NCI-H128 (cell line): Measurements from ENCODE around the gene CCDC8.
"Not testable (repeated sequence)": the region's sequence is repeated elsewhere in the genome, so short reads cannot be mapped to it uniquely, and the experiment has no call there.

ENCODE experiments used
- DNase-seq: peaks from one replicate; lab custom pipeline; 2025; ENCODE audit not compliant: unreplicated experiment; lab: John Stamatoyannopoulos, UW

The CCDC8 gene

DNA sequence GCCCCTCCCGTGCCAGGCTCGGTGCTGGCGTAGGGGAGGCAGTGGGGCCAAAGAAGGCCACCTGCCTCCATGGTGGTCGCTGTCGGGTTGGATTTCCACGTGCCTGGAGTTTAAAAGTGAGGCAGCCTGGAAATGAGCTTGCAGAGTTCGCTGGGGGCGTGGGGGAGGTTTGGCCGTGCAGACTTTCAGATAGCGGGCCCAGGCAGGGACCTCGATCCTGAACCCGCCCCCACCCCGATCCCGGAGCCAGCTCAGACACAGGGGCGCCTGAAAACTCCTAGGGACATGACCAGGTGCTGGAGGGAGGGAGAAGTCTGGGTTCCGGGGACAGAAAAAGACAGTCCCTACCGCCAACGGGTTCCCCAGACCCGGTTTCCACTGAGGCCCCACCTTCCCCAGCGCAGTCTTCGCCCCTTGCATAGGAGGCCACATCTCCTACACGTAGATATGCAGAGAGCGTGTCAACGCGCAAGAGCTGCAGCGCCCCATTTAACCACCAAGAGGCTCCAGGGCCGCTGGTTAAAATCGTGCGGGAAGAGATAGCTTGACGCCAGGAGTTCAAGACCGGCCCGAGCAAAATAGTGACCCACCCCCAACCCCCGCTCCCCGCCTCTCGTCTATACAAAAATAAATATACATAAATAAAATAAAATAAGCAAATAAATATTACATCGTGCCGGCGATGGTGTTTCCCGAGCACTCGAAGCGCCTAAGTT is 8.5 kb downstream of the CCDC8 start:
- DNase-seq: no peak

DNA sequence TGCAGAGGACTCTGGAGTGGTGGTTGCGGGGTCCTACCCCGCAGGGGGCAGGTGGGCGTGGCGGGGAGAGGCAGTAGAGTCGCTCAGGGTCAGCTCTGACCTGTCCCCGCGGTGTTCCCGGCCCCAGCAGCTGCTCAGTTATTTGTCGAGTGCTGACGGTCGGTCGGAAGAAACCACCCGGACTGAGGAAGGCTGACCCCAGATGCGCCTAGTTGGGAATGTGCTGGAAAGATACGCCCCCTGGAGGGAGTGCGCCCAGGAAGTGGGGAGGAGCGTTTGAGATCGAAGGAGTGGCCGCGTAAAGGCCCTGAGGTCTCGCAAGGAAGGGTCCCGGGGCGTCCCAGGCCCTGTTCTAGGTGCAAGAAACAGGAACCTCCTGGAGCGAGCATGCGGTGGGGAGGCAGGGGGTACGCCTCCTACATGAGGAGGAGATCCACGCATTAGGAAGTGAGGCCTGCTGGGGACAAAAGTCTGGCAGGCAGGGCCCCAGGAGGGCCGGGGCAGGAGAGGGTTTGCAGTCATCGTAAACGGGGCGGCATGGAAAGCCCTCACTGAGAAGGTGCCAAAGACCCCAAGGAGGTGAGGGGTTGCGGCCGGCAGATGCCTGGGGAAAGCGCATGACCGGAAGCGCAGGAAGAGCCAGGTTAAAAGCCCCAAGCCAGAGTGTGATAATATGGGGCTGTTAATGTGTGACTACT is 9.2 kb downstream of the CCDC8 start:
- no peak for DNase-seq

GRCh38 chr19:46402725-46403124 is 10.6 kb downstream of the CCDC8 start:
- DNase-seq: no peak

GRCh38 chr19:46397801-46398479 is 15.4 kb downstream of the CCDC8 start:
- DNase-seq: not testable (repeated sequence)

GRCh38 chr19:46394402-46394797 is 19.0 kb downstream of the CCDC8 start:
- DNase-seq: no peak

DNA sequence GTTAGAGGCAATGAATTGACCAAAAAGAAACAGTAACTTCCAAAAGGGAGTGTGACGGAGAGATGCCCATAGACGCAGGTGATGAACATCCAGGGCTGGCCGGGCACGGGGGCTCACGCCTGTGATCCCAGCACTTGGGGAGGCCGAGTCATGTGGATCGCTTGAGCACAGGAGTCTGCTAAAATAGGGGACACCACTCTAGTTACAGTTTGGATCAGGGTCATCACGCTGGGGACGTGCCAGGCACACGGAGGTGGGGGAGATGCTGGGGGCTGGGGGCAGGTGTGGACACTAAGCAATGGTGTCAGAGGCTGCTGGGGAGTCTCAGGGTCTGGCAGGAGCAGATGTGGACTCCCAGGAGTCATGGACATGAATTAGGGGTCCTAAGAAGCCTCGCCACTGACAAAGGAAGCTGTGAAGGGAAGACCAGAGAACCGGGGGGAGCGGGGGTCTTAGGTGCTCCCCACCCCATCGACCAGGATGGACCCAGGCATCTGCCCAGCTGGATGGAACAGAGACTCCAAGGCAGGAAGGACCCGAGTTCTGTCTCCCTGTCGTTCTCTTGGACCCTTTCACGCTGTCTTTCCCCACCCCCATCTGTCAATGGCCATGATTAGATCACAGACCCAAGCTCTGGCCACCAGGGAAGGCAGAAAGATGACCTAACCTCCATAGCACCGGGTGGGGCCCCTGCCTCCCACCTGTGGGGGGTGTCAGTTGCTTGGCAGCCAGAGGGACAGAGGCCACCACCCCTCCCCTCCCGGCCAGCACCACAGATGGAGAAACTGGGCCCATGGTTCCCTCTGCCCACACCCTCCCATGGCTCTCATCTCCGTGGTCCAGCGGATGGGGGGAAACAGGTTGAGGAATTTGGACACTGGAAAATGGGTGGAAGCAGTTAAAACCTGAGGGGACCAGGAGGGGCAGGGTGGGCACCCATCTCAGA is 19.6 kb downstream of the CCDC8 start:
- DNase-seq: no peak

- DNase-seq: no peak
Measured at GRCh38 chr19:46392837-46393236, 20.5 kb downstream of the CCDC8 start.

DNA sequence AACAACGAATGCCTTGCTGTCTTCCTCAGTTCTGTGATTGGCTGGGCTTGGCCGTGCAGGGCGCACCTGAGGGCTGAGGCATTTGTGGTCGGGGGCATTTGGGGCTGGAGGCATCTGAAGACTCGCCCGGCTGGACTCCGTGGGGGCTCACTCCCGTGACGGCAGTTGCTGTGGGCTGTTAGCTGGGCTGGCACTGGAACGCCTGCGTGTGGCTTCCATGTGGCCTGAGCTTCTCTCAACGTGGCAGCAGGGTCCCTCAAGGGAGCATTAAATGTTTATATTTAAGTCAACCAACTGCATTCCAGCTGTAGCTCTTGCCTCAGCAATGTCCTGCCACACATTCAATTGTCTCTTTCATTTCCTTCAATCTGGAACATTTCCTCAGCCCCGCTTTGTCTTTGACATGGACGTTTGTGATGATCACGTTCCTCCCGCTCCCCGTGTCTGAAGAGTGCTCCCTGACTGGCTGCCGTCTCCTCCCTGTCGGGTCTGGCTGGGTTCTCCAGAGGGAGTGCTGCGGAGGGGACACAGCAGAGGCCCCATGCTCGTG is 21.0 kb downstream of the CCDC8 start:
- DNase-seq: no peak

- DNase-seq: no peak
Measured at GRCh38 chr19:46391296-46392251, 21.8 kb downstream of the CCDC8 start.

- no peak for DNase-seq
Measured at GRCh38 chr19:46390866-46391265, 22.5 kb downstream of the CCDC8 start.

- no peak for DNase-seq
Measured at GRCh38 chr19:46390121-46390858, 23.1 kb downstream of the CCDC8 start.

- no peak for DNase-seq
Measured at GRCh38 chr19:46388311-46389095, 24.9 kb downstream of the CCDC8 start.

DNA sequence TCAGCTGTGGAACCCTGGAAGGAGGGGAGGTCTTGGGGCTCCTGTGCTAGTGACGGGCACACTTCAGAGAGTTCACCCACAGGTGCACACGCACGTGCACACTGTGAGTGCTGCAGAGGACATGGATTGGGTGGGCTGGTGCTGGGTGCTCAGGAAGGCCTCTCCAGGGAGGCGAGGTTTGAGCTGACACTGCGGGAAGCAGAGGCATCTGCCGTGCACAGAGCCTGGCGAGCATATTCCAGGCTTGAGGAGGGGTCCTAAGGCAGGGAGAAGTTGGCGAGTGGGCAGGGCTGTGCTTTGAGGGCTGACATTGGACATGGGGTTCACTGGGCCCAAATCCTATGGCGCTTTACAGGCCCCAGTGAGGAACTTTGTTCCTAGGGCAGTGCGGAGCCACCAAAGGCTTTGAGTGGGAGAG is 25.6 kb downstream of the CCDC8 start:
- DNase-seq: no peak

DNA sequence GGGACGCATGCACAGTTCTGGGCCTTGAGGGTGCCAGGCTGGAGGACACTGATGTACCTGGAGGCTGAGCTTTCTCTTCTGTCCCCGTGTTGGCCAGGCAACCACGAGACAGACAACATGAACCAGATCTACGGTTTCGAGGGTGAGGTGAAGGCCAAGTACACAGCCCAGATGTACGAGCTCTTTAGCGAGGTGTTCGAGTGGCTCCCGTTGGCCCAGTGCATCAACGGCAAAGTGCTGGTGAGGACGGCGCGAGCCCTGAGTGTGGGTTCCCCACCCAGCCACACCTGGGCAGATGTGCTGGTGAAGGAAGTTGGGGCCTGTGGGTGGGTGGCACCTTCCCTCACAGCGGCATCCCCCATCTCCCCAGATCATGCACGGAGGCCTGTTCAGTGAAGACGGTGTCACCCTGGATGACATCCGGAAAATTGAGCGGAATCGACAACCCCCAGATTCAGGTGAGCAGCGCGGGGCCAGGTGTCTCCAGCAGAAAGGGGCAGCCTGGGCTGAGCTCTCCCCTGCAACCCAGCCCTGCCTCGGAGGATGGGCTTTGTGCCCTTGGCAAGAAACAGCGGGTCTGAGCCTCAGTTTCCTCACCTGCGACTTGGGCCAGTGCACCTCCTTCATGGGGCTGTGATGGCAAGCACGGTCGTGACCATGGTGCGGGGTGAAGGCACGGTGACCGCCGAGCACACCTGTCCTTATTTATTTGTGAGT is 26.2 kb downstream of the CCDC8 start:
- DNase-seq: no peak

GRCh38 chr19:46386151-46386550 is 27.2 kb downstream of the CCDC8 start:
- no peak for DNase-seq

DNA sequence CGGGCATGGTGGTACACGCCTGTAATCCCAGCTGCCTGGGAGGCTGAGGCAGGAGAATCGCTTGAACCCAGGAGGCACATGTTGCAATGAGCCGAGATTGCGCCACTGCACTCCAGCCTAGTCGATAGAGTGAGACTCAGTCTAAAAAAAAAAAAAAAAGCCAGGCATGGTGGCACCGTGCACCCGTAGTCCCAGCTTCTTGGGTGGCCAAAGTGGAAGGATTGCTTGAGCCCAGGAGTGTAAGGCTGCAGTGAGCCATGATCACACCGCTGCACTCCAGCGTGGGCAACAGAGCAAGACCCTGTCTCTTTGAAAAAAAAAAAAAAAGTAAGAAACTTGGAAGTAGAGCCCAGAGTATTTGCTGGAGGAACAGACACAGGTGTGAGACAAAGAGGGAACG is 27.7 kb downstream of the CCDC8 start:
- DNase-seq: no peak

GRCh38 chr19:46384396-46384795 is 29.0 kb downstream of the CCDC8 start:
- DNase-seq: no peak
